NB4 (cell line): ENCODE measurements around the gene ACOXL.
"Not testable (repeated sequence)": the region's sequence is repeated elsewhere in the genome, so short reads cannot be mapped to it uniquely, and the experiment has no call there.

Experiments used
- DNase-seq: peaks from one replicate; pipeline ENCODE4 v3.0.0; 2010; ENCODE audit warnings: low read depth
- H3K4me3 ChIP-seq: one replicate; pipeline ENCODE4 v1.5.1; 2011; ENCODE audit warnings: mild to moderate bottlenecking, low read depth, low read length, moderate library complexity
- CTCF ChIP-seq: IDR thresholded peaks from one replicate; pipeline ENCODE4 v1.5.1; 2012; ENCODE audit warnings: low read depth, low read length
- MAX ChIP-seq: IDR thresholded peaks from 2 replicates; pipeline ENCODE4 v1.6.1; 2011; ENCODE audit warnings: low read depth, low read length
- MYC ChIP-seq: IDR thresholded peaks from 2 replicates; pipeline ENCODE4 v1.6.1; 2011; ENCODE audit warnings: low read depth, low read length
- POLR2A ChIP-seq: IDR thresholded peaks from 2 replicates; pipeline ENCODE4 v1.6.1; 2011; ENCODE audit warnings: mild to moderate bottlenecking; ENCODE audit not compliant: insufficient read length; ENCODE audit errors: extremely low read depth

The ACOXL gene

GRCh38 chr2:110852051-110852450 is 119.7 kb downstream of the ACOXL start:
- H3K4me3 ChIP-seq, result no peak overlapping the region
- DNase-seq, result no peak
- no peak for TF ChIP-seq CTCF
- TF ChIP-seq MAX, result no peak
- TF ChIP-seq POLR2A, result no peak
- TF ChIP-seq MYC, result no peak

- H3K4me3 ChIP-seq, result no peak overlapping the region
- DNase-seq, result no peak
- TF ChIP-seq MYC (no peak), MAX (no peak), POLR2A (no peak), CTCF (no peak)
Observed at GRCh38 chr2:110852541-110853263, 120.3 kb downstream of the ACOXL start.

GRCh38 chr2:110853516-110853915 is 121.1 kb downstream of the ACOXL start:
- DNase-seq, result peak; percentile 67
- TF ChIP-seq MAX, result no peak
- no peak for TF ChIP-seq MYC
- peak; percentile 86 for TF ChIP-seq CTCF
- no peak for TF ChIP-seq POLR2A

GRCh38 chr2:110853948-110854347 is 121.6 kb downstream of the ACOXL start:
- no peak overlapping the region for H3K4me3 ChIP-seq
- TF ChIP-seq MYC (no peak), CTCF (no peak), POLR2A (no peak), MAX (no peak)

More at GRCh38 chr2:110853516-110853915, 121.1 kb downstream of the ACOXL start:
- H3K4me3 ChIP-seq, result no peak overlapping the region

GRCh38 chr2:110854355-110855081 is 122.1 kb downstream of the ACOXL start:
- DNase-seq, result peak; percentile 31
- TF ChIP-seq POLR2A (no peak), CTCF (peak; percentile 62)
- H3K4me3 ChIP-seq, result no peak overlapping the region

More at GRCh38 chr2:110853948-110854347, 121.6 kb downstream of the ACOXL start:
- no peak for DNase-seq

- H3K4me3 ChIP-seq, DNase-seq: not testable (repeated sequence)
Observed at GRCh38 chr2:110855841-110856240, 123.5 kb downstream of the ACOXL start.
